ENCODE measurements around the gene SLC35F1.
"Not testable (repeated sequence)": the region's sequence is repeated elsewhere in the genome, so short reads cannot be mapped to it uniquely, and the experiment has no call there.

The SLC35F1 gene

GRCh38 chr6:117928833-117929232 lies 21.8 kb downstream of the SLC35F1 start:
- DNase-seq = no peak

GRCh38 chr6:117929501-117929900 lies 22.4 kb downstream of the SLC35F1 start:
- no peak for DNase-seq

GRCh38 chr6:117930645-117931044 lies 23.6 kb downstream of the SLC35F1 start:
- no peak for DNase-seq

GRCh38 chr6:117932001-117932400 lies 24.9 kb downstream of the SLC35F1 start:
- no peak for DNase-seq

GRCh38 chr6:117932676-117933075 lies 25.6 kb downstream of the SLC35F1 start:
- no peak for DNase-seq

- no peak for DNase-seq
Measured at GRCh38 chr6:117933471-117933870, 26.4 kb downstream of the SLC35F1 start.

GRCh38 chr6:117938311-117938995 lies 31.4 kb downstream of the SLC35F1 start:
- DNase-seq = no peak

- DNase-seq = no peak
Measured at GRCh38 chr6:117947234-117947633, 40.2 kb downstream of the SLC35F1 start.

- no peak for DNase-seq
Measured at GRCh38 chr6:117951783-117952182, 44.7 kb downstream of the SLC35F1 start.

GRCh38 chr6:117955684-117956256 lies 48.7 kb downstream of the SLC35F1 start:
- DNase-seq = no peak

GRCh38 chr6:117956386-117956785 lies 49.3 kb downstream of the SLC35F1 start:
- no peak for DNase-seq

- no peak for DNase-seq
Measured at GRCh38 chr6:117958536-117958935, 51.5 kb downstream of the SLC35F1 start.

GRCh38 chr6:117960877-117961276 lies 53.8 kb downstream of the SLC35F1 start:
- DNase-seq = no peak

- DNase-seq = no peak
Measured at GRCh38 chr6:117961301-117961700, 54.2 kb downstream of the SLC35F1 start.

- not testable (repeated sequence) for DNase-seq
Measured at GRCh38 chr6:117965763-117966162, 58.7 kb downstream of the SLC35F1 start.

- DNase-seq = no peak
Measured at GRCh38 chr6:117971637-117972036, 64.6 kb downstream of the SLC35F1 start.

- no peak for DNase-seq
Measured at GRCh38 chr6:117974914-117975627, 68.0 kb downstream of the SLC35F1 start.

- no peak for DNase-seq
Measured at GRCh38 chr6:117976030-117976651, 69.1 kb downstream of the SLC35F1 start.

- DNase-seq = no peak
Measured at GRCh38 chr6:117985916-117986315, 78.9 kb downstream of the SLC35F1 start.

- no peak for DNase-seq
Measured at GRCh38 chr6:117986396-117986795, 79.3 kb downstream of the SLC35F1 start.

GRCh38 chr6:117989086-117989485 lies 82.0 kb downstream of the SLC35F1 start:
- no peak for DNase-seq

GRCh38 chr6:117990151-117990550 lies 83.1 kb downstream of the SLC35F1 start:
- DNase-seq = no peak

- DNase-seq = no peak
Measured at GRCh38 chr6:117992856-117993255, 85.8 kb downstream of the SLC35F1 start.

GRCh38 chr6:118012944-118013343 lies 105.9 kb downstream of the SLC35F1 start:
- no peak for DNase-seq

Data from CD4-positive, alpha-beta T cell treated with Interleukin-15 for 1 hour (primary cell).